HG02763 (cell line): ENCODE measurements around the gene SND1.

Experiments used
- ATAC-seq: cut with Tn5 transposase; IDR thresholded peaks from one replicate; pipeline ENCODE4 v1.9.1; 2021; ENCODE audit warnings: mild to moderate bottlenecking, moderate library complexity; ENCODE audit not compliant: unreplicated experiment

The SND1 gene

DNA sequence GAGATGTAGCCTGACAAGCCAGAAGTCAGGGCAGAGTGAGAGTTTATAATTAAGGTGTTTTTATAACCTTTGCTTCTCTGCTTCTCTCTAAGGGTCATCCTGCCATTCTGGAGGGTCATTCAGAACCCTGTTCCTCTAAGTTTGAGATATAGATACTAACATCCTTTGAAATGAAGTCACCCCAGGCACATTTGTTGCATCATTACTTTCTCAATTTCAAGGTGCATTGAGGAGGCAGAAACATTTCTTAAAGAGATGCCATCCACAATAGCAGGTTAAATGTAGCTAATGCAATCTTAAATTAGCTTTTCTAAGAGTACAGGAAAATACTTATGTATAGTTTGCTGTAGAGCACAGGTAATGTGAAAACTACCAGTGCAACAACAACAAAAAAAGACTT lies 272.9 kb downstream of the SND1 start:
- no peak for ATAC-seq

DNA sequence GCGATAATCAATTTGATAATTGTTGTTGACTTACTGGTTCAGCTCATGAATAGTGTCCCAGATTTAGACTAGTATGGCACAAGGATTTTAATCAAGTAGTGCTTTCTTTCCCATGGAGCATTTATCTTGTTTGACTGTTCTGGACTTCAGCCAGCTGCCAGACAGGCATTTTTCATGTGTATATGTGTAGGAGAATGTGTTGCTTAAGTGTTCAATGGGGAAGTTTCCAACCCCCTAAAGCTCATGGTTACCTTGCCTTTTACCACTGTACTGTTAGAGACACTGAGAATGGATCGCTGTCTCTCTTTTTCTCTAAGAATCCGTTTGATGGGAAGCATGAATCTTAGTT lies 275.3 kb downstream of the SND1 start:
- ATAC-seq: no peak

DNA sequence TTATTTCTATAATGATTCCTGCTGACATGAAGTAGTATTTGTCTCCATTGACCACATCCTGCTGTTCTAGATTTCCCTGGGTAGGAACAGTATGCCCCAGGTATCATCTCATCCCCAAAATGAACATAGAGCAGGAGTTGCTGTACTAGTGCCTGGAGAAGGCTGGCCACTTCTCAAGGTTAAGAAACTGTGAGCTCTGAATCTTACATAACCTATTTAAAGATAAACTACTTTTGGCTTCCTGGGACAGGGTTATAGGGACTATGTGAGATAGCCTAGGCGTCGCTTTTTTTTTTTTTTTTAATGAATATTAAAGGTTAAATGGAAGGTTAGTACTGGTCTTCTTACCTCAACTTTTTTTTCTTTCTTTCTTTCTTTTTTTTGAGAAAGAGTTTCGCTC lies 276.2 kb downstream of the SND1 start:
- ATAC-seq: no peak

DNA sequence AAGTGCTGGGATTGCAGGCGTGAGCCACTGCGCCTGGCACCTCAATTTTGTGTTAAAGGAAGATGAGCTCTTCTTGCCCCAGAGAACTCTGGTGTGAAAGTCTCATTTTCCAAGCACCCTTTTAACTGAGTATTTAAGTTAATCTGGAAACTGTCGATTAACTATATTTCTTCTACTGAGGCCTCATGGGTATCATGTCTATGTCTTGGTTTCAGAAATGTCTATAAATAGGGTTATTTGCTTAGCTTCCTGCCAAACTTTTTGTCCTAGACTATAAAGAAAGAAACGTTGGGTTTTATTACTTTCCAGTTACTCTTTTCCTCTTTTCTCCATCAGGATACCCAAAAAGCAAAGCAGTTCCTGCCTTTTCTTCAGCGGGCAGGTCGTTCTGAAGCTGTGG lies 276.9 kb downstream of the SND1 start:
- ATAC-seq: no peak

DNA sequence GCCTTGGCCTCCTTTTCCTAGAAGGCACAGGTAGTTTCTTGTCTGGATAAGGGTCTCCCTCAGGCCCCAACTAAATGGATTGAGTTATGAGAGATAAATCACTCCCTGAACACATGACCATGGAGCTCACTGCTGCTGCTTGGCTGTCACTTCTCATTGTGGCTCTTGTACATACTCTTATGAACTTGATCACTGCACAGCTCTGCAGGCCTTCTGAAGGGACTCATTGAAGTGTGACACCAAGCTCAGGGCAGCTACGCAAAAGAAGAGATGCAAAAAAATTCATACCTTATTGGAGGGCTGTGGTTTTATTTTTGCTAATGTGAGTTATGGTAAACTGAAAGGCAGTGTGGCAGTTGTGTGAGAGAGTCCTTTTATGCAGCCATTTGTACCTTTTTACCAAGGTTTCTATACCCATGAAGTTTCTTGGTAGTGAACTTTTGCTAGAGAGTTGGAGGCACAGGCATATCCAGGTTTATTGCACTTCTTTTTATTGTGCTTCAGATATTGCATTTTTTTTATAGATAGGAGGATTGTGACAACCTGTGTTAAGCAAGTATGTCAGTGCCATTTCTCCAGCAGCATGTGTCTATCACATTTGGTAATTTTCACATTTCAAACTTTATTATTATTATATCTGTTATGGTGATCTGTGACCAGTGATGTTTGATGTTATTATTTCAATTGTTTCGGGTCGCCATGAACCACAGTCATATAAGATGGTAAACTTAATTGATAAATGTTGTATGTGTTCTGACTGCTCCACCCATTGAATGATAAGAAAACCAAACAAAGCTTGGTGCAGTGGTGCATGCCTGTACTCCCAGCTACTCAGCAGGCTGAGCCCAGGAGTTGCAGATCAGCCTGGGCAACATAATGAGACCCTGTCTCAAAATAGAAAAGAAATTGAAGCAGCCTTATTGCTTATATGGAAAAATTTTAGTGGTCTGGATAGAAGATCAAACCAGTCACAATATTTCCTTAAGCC lies 278.6 kb downstream of the SND1 start:
- ATAC-seq: no peak

DNA sequence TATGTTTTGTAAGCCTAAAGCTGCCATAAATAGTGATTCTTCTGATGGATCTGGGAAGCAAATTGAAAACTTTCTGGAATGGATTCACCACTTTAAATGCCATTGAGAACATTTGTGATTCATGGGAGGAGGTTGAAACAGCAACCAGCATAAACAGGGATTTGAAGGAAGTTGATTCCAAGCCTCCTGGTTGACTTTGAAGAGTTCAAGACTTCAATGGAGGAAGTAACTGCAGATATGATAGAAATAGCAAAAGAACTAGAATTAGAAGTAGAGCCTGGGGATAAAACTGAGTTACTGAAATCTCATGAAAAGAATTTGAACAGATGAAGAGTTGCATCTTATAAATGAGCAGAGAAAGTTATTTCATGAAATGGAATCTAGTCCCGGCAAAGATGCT lies 280.1 kb downstream of the SND1 start:
- no peak for ATAC-seq

DNA sequence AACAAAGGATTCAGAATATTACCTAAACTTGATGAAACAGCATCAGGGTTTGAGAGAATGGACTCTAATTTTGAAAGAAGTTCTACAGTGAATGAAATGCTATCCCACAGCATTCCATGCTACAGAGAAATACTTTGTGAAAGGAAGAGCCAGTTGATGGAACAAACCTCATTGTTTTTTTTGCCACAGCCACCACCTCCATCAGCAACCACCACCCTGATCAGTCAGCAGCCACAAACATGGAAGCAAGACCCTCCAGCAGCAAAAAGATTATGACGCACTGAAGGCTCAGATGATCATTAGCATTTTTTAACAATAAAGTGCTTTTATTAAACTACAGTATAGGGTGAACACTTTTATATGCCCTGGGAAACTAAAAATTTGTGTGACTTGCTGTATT lies 280.5 kb downstream of the SND1 start:
- no peak for ATAC-seq

DNA sequence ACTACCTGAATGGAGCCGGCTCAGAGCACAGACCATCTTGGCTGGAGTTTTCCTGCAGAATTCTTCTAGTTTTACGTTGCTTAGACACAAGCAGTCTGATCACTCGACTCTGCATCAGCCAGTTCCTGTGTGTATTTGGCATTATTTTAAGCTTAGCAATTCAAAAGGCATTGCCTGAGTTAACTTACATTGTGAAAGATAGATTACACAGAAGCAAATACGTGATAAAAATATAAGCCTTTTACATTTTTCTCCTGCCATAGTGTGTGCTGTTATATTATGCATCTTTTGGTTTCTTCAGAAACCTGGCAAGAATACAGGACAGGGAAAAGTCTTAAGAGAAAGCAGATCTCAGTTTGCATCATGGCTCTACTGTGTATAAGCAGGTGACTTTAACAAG lies 281.2 kb downstream of the SND1 start:
- ATAC-seq: no peak

DNA sequence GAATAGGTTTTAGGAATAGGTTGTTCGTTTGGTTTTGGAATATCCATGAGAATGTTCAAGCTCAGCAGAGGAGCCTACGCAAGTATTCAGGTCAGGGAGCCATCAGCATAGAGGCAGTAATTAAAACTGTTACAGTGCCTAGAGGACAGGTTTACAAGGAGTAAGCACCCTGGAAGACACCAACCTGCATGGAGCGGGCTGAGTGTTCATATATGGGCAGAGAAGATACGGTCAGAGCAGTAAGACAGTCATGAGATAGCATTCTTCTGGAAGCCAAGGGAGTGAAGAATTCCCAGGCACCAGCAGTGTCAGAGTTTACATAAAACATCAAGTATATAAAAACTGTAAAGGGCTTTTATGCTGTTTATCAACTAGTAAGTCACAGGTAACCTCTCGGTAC lies 282.7 kb downstream of the SND1 start:
- ATAC-seq: no peak

DNA sequence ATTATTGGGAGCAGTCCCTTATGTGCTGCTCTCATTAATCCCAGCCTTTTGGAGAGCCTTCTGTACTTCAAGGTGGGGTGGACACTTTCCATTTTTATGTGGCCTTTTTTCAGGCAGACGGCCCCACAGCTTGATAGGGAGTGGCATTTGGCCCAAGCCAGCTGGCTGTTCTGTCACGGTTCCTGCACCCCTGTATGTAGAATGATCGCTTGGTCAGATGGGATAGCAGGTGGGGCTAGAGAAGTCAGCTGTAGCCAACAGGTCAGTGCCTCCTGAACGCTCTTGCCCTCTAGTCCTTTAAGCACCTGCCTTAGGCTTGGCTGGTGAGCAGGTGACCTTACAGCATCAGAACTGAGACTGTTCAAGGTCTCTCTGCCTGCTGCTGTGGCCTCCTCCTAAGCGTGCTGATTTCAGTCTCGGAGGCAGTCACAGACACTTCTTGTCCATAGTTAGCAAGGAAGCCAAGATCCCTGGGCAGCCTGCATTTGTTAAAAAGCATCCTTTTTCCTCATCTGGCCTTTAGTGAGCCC lies 283.9 kb downstream of the SND1 start:
- ATAC-seq: no peak

DNA sequence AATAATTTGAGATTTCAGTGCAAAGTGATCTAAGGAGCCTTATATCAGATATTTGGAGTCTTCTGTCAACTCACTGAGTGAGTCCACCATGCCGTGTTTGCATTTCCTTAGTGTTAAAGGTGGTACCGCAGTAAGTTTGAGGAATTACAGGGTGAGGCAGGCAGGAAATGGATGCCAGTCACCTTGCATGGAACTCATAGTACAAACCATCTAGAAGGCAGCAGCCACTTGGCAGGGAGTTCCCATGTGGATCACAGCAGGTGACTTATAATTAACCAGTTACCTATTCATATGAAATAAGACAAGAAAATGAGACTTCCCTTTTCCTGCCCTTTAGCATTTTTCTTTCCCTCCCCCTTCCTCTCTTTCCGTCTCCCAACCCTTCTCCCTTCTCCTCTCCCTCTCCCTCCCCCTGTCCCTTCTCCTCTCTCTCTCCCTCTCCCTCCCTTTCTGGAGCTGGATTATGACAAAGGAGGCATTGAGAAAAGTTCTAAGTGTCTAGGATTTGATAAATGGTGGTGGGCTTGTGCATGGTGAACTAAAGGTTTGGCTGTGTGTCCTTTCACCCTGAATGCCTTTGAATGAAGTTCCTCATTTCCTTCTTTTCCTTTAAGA lies 285.2 kb downstream of the SND1 start:
- ATAC-seq: no peak

DNA sequence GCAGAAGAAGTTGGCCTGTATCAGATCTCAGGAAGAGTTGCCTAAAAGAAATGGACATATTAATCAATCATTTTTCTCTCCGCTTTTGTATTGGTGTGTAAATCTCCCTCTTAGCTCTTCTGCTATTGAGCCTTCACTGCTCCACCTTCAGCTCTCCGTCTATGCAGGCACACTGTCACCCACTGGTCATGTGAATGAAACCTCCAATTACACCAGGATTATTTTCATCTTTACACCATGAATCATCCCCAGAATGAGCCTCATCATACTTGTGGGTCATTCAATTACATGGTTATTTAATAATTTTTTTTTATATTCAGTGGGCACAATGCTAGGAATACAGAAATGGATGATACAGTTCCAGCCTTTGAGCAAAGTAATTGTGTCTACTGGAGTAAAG lies 286.6 kb downstream of the SND1 start:
- ATAC-seq: no peak

DNA sequence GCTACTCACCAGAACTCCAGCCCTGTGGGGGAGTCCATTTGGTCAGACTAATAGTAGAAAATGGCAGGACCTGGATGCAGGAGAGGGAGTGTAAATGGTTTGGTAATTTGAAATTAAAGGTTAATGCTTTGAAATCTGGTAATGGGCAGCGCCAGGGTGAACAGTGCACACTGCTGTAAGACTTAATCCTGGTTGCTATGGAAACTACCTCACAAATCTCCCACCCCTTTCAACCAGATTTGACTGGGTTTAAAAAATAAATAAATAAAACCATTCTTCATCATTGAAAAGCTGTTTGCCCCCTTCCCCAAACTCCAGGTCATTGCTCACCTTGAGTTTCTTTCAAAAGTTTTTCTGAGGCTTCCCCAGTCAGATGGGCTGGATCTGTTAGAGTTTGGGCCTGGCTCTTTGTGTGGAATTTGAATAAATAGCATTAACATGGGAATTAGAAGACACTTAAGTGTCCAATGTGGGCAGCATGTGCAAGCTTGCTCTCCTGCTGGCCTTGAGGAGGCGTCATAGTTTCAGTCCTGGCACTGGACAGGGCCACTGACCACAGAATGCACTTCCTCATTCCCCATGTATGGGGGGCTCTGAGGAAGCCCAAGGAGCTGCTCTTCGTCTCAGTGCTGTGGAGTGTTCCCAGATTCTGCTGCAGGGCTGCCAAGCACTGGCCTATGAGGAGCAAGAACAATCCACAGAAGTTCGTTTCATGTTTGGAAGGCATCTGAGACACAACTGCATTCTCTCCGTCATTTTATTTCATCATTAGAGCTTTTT lies 288.6 kb downstream of the SND1 start:
- ATAC-seq: no peak

DNA sequence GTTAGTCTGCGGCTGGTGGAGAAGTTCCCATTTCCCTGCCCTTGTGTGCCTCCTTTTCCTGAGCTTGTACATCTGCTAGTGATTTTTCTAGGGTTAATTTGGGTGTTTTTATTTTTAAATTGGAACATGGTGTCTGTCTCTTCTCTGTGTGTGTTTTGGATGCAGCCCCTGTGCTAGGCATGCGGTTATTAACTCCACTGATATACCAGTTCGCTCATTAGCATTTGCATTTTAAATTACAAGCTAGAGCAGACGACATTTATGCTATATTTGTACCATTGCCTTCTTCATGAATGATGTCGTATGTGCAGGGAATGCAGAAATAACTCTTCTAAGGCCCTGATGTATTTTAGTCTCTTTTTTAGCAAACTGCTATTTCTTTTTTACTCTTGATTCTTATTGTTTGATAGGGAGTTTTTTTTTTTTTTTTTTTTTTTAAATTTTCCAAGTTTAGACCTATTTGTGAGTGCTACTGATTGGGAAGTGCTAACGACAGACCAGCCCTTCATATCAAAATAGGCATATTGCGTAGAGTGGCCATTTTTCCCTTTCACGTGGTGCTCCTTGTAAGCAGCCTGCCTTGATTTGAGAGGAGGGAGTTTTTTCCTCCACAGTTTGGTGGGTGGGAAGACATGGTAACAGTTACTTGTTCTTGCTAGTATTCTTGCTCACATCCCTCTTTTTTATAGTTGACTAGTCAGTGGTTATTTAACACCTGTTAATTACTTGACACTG lies 289.6 kb downstream of the SND1 start:
- no peak for ATAC-seq

DNA sequence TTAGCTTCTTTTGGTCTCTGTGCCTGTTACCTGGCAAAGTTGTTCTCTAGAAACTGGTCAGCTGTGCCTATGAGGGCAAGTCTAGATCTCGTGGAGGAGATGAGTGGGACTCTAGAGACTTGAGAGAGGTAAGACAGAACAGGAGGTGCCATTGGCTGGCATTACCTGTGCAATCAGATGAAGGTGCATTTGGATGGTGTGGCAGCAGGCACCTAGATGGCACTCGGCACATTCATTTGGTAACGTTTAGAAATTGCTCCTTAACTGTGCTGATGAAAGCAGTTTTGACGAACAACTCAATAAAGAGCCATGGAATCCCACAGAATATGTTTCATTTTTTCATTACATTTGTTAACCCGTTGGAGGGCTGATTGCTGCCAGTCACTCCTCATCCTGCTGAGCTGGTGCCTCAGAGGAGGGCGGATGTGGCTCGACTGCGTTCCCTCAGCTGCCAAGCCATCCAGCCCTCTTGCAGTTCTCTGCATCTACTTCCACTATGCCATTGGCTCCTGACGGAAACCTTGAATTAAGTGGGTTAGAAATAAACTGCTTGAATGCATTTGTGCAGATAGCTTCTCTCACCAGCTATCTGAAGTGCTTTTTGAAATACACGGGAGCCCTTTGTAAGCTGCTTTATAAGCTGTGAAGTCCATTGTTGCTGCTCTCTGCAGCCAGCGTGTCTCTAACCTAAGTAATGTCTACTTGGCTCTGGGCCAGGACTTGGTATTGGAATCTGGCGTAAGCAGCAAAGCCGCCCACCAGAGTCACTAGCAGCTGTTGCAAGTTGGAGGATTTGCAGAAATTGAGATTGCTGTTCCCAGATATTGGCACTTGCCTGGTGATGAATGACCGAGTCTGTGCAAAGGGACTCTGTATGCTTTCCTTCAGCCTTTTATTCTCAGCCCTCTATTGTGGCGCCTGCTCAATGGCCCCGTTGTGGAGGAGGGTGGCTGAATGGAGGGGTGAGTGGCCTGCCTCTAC lies 291.8 kb downstream of the SND1 start:
- no peak for ATAC-seq

DNA sequence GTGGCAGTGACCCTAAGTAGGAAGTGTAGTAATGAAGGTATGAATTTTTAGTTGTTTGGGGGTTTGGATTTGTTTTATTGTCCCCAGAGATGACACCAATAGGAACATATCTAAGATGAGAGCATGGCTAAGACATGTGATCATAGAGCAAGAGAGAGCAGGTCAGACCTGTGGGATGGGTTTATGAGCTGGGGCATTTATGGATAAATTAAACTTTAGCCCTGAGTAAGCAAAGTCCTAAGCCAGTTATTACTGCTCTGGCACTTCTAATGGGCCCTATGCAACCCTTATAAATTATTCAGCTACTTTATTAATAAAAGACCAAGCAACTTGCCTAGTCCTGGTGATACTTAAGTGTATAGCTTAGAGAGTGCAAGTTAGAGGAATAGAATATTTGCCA lies 294.1 kb downstream of the SND1 start:
- no peak for ATAC-seq

DNA sequence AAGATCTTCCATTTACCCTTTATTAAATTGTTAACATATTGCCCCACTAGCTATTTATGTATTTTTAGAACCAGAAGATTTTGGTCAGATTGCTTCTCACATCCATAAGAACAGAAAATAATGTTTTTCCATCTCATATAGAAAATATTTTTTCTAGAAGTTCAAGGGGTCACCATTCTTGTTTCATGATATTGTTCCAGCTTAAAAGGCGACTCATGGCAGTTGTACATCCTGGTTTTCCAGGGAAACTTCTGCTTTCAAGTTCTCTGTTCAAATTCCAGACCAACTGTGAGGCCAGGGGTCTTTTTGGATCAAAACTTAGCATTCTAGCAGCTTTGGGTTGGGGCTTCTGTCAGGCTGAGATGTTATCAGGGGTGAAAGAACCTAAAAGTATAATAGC lies 294.9 kb downstream of the SND1 start:
- ATAC-seq: no peak

DNA sequence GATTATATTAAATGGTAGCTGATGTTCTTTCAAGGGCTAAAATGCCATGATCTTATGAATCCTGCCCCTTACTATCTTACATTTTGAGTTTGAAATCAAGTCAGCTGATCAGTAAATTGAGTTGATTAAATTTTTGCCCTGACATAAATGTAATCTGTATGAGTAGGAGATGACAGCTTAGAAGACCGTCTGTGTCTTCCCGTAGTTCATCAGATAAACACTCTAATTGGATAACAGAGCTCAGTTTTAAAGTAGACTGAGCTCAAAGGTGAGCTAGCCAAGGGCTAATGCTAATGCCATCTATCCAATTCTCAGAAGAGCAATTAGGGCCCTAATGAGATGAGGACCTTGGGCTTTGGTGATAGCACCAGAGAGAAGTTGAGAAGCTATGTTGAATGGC lies 296.3 kb downstream of the SND1 start:
- no peak for ATAC-seq

DNA sequence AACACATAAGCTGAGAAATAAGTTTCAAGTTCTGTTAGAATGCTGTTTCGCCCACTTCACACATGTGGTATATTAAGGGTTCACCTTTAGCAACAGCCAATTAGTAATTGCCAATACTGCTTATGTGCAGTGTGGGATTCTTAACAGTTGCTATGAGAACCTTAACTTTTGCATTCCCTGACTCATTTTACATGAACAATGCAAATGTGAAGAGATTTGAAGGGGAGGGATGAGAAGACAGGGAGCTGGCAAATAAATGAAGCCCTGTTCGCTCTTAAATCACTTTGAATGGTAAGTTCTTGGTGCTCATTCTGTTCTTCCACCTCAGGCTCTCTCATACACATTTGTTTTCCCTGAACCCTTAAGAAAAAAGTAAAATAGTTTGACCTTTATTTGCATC lies 296.9 kb downstream of the SND1 start:
- ATAC-seq: no peak

DNA sequence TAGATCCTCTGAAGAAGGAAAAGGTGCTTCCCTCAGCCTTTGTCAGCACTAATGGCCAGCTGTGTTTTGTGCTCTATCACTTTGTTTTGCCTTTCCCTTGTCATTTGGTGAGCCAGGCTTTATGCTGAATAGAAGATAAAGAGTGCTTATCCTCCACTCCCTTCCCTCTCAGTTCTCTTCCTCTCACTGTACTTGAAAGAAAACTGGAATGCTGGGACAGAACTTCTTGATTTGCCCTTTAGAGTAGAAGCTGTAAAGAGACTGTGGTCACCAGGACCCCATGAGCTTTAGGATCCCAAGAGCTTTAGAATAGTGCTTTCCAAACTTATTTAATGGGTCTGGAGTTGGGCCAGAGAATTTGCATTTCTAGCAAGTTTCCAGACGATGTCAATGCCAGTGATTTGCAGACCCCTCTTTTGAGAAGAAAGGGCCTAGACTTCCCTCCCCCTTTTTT lies 297.8 kb downstream of the SND1 start:
- ATAC-seq: no peak
